HG02610 (cell line): ENCODE measurements around the gene RFX5.
"Not testable (repeated sequence)": the region's sequence is repeated elsewhere in the genome, so short reads cannot be mapped to it uniquely, and the experiment has no call there.

Experiments
- ATAC-seq: cut with Tn5 transposase; IDR thresholded peaks from one replicate; pipeline ENCODE4 v1.9.1; 2021; ENCODE audit warnings: mild to moderate bottlenecking, moderate library complexity; ENCODE audit not compliant: unreplicated experiment

RFX5 gene

DNA sequence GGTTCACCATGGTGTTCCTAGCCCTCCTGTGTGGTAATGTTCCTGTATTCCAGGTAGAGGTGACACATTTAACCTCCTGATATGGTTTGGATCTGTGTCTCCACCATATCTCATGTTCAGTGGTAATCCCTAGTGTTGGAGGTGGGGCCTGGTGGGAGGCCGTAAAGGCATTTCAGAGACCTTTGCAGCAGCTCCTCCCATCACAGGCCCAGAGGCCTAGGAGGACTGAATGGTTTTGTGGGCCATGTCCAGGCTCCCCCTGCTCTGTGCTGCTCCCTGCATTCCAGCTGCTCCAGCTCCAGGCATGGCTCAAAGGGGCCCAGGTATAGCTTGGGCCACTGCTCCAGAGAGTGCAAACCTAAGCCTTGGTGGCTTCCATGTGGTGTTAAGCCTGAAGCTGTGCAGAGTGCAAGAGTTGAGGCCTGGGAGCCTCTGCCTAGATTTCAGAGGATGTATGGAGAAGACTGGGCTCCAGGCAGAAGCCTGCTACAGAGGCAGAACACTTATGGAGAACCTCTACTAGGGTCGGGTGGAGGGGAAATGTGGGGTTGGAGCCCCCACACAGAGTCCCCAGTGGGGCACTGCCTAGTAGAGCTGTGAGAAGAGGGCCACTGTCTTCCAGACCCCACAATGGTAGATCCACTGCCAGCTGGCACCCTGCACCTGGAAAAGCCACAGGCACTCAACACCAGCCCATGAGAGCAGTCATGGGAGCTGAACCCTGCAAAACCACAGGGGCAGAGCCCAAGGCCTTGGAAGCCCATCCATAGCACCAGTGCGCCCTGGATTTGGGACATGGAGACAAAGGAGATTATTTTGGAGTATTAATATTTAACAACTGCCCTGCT lies 15.5 kb upstream of the RFX5 start:
- ATAC-seq, result no peak

DNA sequence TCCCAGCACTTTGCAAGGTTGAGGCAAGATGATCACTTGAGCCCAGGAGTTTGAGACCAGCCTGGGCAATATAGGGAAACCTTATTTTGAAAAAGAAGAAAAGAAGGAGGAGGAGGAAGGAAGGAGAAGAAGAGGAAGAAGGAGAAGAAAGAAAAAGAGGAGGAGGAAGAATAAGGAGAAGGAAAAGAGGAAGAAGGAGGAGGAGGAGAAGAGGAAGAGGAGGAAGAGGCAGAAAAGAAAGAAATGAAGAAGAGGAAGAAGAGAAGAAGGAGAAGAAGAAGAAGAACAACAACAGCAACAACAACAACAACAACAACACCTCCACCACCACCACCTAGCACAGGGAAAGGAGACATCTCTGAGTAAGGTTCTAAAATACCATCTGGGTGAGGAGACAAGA lies 14.8 kb upstream of the RFX5 start:
- no peak for ATAC-seq

DNA sequence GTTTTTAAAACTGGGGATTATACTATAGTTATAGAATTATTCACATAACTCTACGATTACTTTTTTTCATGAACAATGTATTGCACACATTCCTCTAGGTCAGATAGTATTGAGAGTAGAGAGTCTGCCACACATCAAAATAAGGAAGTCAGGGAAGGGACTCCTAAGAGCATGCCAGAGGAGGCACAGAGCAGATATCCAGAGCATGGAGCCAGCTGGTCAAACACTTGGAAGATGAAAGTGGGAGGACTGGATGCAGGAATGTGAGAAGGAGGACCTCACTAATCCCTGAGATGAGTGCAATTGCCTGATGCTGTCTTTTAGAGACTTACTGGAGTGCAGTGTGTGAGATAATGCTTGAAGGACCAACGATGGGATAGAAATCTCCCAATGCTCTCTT lies 9.6 kb upstream of the RFX5 start:
- no peak for ATAC-seq

DNA sequence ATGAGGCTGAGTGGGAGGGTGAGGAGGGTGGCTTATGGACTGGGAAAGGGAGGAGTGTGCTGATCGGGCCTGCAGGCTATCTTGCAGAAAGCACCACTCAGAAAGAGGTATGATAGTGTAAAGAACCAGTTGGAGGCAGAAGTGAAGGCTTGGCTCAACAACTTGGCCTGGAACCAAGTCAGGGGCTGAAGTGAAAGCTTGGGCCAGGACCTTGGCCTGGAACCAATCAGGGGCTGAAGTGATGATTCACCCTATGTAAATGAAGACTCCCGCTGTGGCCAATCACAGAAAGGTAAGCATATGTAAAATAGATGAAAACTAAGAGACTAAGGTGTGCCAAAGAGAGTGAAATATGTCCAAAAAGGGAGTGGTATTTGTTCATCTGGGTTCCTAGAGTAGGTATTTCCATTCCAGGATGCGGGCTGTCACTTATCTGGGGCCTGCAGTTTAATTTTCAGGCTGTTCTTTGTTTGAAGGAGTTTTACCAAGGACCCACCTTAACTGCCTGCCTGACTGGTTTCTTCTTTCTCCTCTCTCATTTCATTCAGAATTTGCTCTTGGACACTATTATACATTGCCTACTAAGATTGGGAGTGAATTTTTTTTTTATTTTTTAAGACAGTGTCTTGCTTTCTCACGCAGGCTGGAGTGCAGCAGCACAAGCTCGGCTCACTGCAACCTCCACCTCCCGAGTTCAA lies 5.1 kb upstream of the RFX5 start:
- ATAC-seq, result no peak

DNA sequence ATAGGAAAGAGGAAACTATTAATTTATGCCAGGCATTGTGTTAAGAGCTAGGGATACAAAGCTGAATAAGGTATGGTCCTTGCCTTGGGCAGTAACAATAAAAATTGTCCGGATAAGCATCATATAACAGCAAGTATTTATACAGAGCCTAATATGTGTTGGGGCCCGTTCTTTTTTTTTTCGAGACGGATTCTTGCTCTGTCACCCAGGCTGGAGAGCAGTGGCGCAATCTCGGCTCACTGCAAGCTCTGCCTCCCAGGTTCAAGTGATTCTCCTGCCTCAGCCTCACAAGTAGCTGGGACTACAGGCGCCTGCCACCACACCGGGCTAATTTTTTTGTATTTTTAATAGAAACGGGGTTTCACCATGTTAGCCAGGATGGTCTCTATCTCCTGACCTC lies 3.3 kb upstream of the RFX5 start:
- ATAC-seq, result not testable (repeated sequence)

DNA sequence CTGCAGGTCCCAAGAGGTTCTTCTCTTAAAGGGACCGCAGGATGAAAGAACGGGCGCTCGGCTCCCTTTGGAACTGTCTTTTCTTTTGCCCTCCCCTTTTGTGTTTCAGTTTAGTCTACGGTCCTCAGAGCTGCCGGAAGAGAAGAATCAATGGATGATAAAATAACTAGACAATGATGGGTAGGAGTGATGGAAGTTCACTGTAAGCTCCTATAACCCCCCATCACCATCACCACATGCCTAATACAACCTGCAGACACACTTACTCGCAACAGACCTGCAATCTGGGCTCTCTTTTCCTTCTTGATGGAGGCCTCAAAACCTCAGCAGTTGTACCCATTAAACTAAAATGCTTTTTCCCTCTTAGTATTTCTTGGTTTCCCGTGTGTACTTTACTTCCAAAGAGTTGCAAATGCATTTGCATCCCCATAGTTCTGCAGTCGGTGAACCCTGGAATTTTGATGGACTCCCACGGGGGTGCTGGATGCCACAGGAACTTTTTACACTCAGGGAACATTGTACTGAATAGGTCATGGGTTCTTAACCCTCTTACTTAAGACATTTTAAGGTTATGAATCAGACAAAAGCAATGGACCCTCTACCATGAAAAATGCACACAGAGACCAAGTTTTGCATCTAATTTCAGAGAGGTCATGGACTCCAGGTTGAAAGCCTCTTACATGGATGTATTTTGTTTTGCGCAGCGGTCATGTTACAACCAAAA lies 633 bp upstream of the RFX5 start:
- no peak for ATAC-seq

DNA sequence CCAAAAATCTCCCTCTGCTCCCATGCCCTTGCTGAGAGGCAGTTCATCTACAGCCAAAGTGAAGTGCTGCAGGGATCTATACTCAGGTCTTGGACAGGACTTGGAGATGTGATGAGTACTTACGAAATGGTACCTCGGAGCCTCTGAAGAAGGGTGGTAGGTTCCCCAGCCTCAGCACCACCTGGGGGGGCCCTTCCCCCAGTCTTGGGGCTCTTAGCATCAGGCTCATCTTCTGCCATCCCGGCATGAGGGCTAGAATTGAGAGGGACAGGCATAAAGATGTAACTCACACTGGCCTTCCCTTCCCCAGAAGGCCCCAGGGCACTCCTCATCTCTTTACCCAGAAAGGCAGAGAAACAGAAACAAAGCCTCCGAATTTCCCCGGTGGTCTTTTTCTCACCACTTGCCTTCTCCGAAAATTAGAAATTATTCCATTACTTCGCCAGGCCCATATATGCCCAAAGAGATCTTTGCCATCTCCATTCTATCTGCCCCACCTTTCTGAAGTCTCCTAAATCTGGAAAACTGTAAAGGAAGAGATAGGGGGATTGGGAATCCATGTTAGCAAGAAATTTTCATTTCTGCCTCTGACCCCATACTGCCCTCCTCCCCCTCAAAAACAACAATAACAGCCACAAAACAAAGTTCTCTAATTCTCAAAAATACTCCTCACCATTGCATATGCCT lies 827 bp downstream of the RFX5 start:
- no peak for ATAC-seq

DNA sequence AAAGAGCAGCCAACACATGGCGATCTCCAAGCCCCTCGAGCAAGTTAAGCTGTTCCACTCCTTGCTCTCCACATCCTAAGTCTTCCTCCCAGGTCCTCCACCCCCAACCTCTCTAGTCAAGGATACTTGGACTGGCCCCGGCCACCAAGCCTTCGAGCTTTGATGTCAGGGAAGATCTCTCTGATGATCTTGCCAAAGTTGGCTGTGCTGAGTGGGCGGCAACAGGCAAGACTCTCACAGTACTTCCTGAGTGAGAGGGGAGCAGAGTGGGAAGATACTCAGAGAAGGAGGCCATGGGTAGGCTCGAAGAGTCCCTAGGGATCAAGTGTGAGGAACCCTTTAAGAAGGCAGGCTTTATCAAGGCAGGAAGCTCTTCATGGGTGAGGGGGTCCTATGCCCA lies 2.8 kb downstream of the RFX5 start:
- no peak for ATAC-seq

DNA sequence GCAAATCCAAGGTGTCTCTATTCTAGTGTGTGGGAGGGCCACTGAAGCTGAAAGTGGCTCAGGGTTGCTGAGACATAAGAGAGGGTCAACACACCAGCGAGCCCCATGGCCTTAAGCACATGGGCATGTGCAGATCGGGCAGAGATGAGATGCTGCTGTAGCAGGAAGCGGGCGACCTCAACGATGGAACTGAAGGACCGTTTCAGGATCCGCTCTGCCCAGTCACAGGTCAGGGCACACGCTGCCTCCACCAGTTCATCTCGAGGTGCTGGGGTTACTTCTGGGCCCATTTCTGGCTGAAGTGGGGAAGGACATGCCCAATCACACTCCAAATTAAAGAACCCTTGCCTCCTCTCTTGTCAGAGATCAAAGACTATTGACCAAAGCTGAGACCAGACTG lies 3.5 kb downstream of the RFX5 start:
- no peak for ATAC-seq

DNA sequence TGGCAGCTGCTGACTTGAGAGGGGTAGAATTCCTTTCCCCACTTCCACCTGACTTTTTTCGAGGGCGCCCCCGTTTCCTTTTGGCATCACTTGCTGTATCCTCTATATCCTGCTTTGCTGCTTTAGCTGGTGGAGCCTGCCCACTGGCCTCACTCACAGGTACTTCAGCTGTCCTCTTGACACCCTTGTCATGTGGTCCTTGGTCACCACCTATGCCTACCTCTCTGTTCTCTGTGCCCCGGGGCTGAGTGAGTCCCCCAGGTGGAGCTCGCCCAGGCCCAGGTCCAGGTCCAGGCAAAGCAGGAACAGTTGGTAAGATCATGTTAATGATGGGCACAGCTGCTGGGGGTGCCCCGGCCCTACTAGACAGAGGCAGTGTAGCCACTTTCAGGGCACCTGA lies 4.5 kb downstream of the RFX5 start:
- ATAC-seq, result no peak

DNA sequence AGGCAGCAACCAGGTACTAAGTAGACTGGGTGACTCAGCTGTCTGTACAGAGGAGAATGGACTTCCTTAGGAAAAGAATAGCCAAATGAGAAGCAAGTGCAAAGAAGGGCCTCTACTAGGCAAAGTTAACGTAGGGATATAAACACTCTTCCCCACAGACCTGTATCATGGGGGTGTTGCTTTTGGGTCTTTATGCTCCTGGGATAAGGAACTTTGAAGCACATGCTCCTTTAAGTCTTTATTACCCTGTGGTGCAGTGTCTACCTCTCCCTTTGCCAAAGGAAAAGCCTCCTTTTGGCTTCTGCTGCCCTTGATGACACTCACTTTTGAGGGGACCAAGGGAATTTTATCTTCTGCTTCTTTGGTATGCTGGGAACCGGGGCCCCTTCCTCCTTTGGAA lies 5.0 kb downstream of the RFX5 start:
- ATAC-seq, result no peak

DNA sequence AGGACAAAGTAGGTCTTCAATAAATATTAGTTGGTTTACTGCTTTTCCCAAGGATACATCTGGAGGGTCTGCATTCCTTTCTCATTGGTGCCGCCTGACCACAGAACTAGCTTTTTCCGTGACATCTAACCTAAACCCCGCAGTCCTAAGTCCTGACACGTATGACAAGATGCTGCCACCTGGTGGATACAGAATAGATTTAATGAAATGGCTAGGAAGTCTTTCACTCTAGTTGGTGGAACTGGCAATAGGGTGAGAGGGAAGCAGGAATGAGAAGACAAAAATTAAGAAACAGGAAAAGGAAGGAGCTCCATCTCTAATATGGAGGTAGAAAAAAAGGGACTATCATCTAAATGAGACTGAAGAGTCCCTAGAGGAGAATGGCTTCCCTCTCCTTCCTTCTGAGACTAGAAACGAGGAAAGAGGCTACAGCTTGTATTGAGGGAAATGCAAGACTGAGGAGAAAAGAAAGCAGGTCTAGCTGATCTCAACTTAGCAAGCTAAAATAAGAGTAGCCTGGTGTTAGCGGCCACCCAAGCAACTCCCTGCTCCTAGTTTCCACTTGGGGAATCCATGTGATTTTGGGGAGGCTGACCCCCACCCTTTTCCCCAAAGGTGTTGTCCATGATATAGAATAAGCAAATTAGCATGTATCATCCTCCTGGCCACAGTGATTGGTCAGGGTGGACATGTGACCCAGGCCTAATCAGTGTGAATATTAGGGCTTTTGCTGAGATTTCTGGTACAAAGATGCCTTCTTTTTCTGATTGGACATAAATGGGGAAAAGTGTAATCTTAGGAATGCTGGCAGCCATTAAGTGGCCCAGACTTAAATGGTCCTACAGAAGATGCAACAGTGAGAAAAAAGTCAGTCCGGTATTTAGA lies 5.9 kb downstream of the RFX5 start:
- ATAC-seq, result peak; percentile 43

DNA sequence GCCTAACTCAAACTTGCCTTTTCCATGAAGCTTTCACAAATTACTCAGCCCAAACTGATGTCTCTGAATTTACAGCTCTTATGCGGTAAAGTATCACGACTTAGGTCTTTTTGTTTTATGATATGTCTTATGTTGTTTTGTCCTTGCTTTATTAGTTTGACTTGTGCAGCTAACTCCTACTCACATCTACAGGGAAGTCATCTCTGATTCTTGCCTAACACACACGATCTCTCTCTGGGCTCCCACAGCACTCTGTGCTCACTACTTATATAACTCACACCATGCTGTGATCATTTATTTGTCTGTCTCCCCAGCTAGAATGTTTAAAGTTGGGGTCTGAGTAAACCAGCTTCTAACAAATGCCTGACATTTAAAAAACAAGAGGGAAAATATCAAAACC lies 10.5 kb downstream of the RFX5 start:
- ATAC-seq, result no peak

DNA sequence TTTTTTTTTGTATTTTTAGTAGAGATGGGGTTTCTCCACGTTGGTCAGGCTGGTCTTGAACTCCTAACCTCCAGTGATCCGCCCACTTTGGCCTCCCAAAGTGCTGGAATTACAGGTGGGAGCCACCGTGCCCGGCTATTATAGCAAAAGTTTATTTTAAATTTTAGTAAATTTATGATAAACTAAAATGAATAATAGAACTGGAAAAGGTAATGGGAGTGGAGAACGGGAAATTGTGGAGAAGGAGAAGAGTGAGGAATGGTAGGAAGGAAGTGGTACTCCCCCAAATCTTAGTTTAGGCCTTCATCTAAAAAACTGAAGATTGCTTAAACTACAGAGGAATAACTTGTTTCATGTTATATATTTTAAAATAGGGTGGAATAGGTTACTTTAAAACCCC lies 12.2 kb downstream of the RFX5 start:
- ATAC-seq, result no peak

DNA sequence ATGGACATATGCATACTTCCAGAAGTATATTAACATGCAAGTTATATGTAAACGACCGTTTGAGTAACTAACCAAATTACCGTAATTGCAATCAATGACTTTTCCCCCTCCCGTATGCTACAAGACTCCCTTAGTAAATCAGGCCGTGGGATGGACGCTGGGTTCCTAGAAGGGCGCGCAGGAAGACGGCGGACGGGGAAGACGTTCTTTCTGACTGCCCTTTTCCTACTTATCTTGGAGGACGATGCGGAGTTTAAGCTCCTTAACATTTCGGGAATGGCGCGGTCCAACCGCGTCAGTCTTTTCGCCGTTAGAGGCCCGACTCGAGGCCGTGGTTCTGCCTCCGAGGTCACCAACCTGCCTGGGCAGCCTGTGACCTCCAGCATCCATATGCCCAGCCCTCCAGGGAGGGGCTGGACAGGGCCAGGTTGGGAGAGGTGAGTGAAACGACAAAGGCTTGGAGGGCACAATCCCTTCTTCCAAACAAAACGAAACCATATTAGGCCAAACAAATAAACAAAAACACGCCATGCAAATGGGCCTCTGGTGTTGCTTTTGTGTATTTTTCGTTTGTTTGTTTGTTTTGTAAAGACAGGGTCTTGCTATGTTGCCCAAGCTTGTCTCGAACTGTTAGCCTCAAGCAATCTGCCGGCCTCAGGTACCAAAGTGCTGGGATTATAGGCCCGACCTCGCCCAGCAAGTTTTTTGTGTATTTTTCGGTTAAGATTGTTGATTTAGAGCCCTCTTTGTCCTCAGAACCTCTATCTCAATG lies 19.0 kb downstream of the RFX5 start:
- peak; percentile 8 for ATAC-seq

DNA sequence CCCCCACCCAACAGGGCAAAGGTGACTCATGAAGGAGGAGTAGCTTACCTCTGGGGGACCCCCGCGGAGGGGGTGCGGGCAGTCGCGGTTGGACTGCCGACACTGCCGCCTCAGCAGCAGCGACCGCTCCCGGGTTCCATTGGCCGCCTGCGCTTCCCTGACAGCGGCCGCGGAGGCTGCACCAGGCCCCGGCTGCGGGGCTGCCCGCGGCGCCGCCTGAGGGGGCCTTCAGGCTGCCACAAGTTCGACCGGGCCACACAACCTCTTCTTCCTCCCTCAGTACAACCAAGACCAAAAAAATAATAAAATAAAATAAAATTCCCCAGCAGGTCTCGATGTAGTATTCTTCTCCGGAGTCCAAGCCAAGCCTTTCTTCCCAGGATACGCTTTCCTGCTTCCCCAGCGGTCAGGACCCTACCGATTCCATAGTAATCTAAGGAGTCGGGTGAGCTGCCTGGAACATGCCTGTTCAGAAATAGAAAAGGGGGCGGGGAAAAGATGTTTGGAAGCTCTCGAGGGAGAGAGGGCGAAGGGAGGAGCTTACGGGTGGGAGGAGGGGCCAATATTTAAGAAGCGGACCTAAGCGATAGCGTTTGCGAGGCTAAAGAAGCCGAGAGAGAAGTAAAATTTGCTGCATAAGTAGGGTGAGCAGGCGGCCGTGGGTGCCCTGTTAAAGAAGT lies 19.7 kb downstream of the RFX5 start, which contains the start of gene PI4KB:
TSS of gene PI4KB (minus strand) at position 194 of the 680 bp plus-strand sequence. CDS start 10,935 bp downstream, outside the sequence.
- peak; percentile 73 for ATAC-seq

DNA sequence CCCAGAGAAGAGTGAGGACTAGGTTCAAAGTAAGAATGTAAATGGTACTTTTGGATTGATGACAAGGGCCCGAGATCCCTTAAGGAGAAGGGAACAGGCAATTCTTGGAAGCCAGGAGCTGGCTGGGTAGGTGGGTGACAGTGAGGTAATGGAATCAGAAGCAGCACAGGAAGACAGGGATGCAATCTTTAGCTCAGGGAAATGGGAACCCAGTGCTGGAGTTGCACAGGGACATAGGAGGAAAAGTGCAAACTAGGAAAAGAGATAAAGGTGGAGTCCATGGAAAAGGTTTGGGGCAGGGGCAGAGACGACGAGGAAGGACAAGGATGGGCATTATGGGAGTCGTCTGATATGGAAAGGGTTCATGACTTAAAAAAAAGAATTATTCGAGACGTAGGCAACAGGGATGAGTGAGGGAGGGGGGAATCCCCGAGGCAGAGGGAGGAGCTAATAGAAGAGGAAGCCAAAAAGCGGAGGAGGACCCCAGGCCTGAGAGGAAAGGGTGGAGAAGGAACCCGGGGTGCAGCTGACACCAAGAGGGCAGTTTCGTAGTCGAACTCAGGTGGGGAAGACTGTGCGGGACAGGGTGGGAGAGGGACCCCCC lies 20.3 kb downstream of the RFX5 start:
- peak; percentile 41 for ATAC-seq

DNA sequence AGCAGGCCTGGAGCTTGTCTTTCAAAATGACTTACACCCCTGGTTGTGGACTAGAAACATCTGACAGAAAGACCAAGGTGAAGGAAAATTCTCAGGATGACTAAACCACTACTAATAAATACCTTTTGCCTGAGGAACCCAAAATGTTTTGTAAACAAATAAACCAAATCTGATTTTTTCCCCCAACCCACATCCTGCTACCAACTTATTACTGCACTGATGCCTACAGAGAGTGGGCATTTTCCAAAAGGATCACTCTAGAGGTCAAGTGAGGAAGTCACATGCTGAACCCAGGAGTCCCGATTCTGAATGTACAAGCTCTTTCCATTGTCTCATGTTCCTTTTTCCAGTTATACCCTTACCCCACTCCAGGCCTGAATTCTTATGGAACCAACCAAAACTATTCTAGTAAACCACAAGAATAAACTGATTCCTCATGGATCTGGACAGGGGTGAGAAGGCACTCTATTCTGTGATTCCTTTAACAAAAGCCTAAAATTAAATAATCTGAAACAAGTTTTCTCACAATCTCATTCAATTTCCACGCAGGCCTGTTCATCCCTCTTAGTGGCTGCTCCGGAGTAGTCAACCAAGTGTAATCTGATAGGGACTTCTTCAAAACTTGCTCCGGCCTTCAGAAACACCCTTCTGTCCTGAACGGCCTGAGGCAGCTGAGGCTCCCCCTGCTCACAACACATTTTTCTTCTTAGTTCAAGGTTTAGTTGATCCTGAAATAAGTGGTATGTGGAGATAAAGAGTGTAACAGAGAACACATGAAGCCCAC lies 21.2 kb downstream of the RFX5 start:
- ATAC-seq, result no peak
